KMS-11 (cell line): Measurements from ENCODE around the gene RASL10A.

Experiments
- H2AFZ ChIP-seq: fragments of 200-600 bp; sonication (generic); 2 replicates; pipeline ENCODE4 v1.6.1; 2016; ENCODE audit warnings: antibody characterized with exemption, mixed run types, low read depth
- H3K27ac ChIP-seq: fragments of 200-600 bp; sonication (generic); 2 replicates; pipeline ENCODE4 v1.6.1; 2016; ENCODE audit warnings: mild to moderate bottlenecking, mixed run types
- H3K27me3 ChIP-seq: fragments of 200-600 bp; sonication (generic); 2 replicates; pipeline ENCODE4 v1.6.1; 2017; ENCODE audit warnings: mild to moderate bottlenecking, low read depth, mixed run types, moderate library complexity; ENCODE audit not compliant: insufficient read depth
- H3K36me3 ChIP-seq: fragments of 200-600 bp; sonication (generic); 2 replicates; pipeline ENCODE4 v1.6.1; 2017; ENCODE audit warnings: mild to moderate bottlenecking, mixed run types; ENCODE audit not compliant: insufficient read depth
- H3K4me1 ChIP-seq: fragments of 200-600 bp; sonication (generic); 2 replicates; pipeline ENCODE4 v1.6.1; 2016; ENCODE audit warnings: mild to moderate bottlenecking, low read depth, mixed run types; ENCODE audit not compliant: poor library complexity, severe bottlenecking
- H3K4me2 ChIP-seq: fragments of 200-600 bp; sonication (generic); 2 replicates; pipeline ENCODE4 v1.7.0; 2016; ENCODE audit warnings: mild to moderate bottlenecking, mixed run types
- H3K4me3 ChIP-seq: fragments of 200-600 bp; sonication (generic); IDR thresholded peaks from 2 replicates; pipeline ENCODE4 v1.6.1; 2017; ENCODE audit warnings: low read depth, low read length, mixed read lengths; ENCODE audit not compliant: insufficient read depth
- H3K79me2 ChIP-seq: fragments of 200-600 bp; sonication (generic); 2 replicates; pipeline ENCODE4 v1.6.1; 2016; ENCODE audit warnings: low read depth, mixed run types; ENCODE audit not compliant: insufficient read depth
- H3K9ac ChIP-seq: fragments of 200-600 bp; sonication (generic); 2 replicates; pipeline ENCODE4 v1.6.1; 2016; ENCODE audit warnings: mild to moderate bottlenecking, mixed run types
- H4K20me1 ChIP-seq: fragments of 200-600 bp; sonication (generic); 2 replicates; pipeline ENCODE4 v1.6.1; 2016; ENCODE audit warnings: mild to moderate bottlenecking, mixed run types; ENCODE audit not compliant: insufficient read depth
- CTCF ChIP-seq: fragments of 200-600 bp; sonication (generic); conservative IDR thresholded peaks from 2 replicates; pipeline ENCODE4 v1.6.1; 2017; ENCODE audit warnings: low read depth, mild to moderate bottlenecking, antibody characterized with exemption, low read length, moderate library complexity, mixed read lengths

RASL10A gene

DNA sequence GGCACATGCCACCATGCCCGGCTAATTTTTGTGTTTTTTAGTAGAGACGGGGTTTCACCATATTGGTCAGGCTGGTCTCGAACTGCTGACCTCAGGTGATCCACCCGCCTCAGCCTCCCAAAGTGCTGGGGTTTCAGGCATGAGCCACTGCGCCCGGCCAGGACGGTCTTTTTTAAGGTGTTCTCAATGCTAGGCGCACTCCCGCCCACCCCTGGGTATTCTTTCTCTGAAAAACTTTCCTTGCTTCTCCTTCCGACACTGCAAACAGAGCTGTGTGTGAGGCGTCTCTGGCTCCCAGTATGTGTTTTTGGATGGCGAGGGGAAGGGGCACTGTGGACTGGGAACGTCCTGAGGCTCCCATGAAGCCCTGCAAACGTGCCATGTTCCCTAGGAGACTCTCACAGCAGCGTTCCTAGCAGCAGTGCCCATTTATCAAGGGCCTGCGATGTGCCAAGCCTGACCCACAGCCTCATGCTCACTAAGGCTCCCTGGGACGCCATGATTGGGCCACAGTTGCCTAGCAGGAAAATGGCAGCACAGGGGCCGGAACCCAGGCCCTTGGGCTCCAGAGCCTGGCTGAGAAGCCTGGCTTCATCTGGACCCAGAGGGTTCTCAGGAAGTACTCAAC lies 2.4 kb upstream of the RASL10A start:
- Histone ChIP-seq H3K9ac (no peak overlapping the region), H3K4me3 (no peak overlapping the region), H3K4me1 (no peaks in the 10 kb centered on the region), H4K20me1 (no peaks in the 10 kb centered on the region), H3K4me2 (no peak overlapping the region), H3K27ac (no peak overlapping the region), H3K79me2 (no peaks in the 10 kb centered on the region), H2AFZ (no peak overlapping the region), H3K27me3 (peaks cover 5% of the 10 kb centered on the region; the same call in 1 of the 2 replicates), H3K36me3 (no peaks in the 10 kb centered on the region)
- no peak for TF ChIP-seq CTCF

DNA sequence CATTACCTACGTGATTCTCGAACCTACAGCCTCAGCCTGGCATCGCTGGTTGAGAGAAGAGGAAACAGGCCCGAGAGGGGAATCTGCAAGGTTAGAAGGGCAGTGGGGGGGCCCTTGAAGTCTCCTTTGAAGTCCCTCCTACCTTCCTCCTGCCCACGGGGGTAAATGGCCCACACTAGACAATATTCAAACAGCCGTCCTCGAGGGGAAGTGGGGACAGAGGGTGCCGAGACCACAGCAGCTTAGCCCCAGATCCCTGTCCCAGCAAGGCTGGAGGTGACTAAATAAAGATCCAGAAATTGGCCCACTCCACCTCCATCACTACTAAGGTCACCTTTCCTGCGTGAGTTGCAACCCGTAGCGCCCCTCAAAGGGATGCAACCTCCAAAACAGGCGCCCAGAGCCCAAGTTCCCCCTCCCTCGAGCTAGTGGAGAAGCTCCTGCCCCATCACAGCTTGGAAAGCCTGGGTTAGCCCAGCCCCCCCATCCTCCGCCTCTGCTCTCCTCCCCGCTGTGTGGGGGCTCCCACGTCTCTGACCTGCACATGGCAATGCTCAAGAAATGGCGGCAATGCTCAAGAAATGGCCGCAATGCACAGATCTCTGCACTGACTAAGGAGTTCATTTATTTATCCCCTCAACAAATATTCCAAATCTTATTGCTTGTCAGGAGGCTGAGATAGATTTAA lies 788 bp upstream of the RASL10A start:
- no peak for TF ChIP-seq CTCF
- no peaks in the 10 kb centered on the region for H3K79me2 ChIP-seq
- H3K4me2 ChIP-seq = no peak overlapping the region
- no peak overlapping the region for H3K27ac ChIP-seq
- H3K9ac ChIP-seq = no peak overlapping the region
- H3K27me3 ChIP-seq = peaks cover 14% of the 10 kb centered on the region; the same call in 1 of the 2 replicates
- no peaks in the 10 kb centered on the region for H3K36me3 ChIP-seq
- no peaks in the 10 kb centered on the region for H3K4me1 ChIP-seq
- no peak overlapping the region for H2AFZ ChIP-seq
- no peaks in the 10 kb centered on the region for H4K20me1 ChIP-seq
- H3K4me3 ChIP-seq = no peak overlapping the region

DNA sequence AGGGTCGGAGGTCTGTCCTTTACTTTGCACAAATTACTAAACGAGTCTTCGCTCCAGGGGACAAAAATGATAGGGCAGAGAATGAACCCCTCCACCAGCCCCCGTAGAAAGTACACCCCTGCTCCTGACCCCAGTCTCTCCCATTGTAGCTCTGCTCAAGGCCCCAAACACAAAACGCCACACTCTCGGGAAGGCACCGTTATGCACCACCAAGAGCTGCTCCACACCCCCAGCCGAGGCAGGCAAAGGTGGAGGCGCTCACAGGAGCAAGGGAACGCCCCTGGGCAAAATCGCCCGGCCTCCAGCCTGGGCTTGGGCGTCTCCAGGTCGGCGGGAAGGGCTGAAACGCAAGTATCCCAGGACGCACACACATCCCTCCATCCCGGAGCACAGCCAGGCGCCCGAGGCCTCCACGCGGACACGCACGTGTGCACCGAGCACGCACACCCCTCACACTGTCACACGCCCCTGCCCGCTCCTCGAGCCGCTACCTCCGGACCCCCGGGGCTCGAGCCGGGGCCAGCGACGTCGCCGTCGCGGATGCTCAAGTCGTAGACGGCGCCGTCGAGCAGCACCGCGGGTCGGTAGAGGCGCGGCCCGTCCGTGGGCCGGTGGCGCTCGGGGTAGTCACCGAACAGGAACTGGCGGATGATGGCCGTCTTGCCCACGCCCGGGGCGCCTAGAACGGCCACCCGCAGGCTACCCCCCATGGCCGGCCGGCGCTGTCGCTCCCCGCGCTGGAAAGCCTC lies 786 bp downstream of the RASL10A start:
- H3K27ac ChIP-seq = no peak overlapping the region
- H3K9ac ChIP-seq = no peak overlapping the region
- no peak overlapping the region for H3K4me3 ChIP-seq
- H3K36me3 ChIP-seq = no peaks in the 10 kb centered on the region
- no peaks in the 10 kb centered on the region for H4K20me1 ChIP-seq
- TF ChIP-seq CTCF = no peak
- H3K27me3 ChIP-seq = peaks cover 16% of the 10 kb centered on the region; the same call in 1 of the 2 replicates
- no peaks in the 10 kb centered on the region for H3K4me1 ChIP-seq
- no peaks in the 10 kb centered on the region for H3K79me2 ChIP-seq
- no peak overlapping the region for H2AFZ ChIP-seq
- no peak overlapping the region for H3K4me2 ChIP-seq

DNA sequence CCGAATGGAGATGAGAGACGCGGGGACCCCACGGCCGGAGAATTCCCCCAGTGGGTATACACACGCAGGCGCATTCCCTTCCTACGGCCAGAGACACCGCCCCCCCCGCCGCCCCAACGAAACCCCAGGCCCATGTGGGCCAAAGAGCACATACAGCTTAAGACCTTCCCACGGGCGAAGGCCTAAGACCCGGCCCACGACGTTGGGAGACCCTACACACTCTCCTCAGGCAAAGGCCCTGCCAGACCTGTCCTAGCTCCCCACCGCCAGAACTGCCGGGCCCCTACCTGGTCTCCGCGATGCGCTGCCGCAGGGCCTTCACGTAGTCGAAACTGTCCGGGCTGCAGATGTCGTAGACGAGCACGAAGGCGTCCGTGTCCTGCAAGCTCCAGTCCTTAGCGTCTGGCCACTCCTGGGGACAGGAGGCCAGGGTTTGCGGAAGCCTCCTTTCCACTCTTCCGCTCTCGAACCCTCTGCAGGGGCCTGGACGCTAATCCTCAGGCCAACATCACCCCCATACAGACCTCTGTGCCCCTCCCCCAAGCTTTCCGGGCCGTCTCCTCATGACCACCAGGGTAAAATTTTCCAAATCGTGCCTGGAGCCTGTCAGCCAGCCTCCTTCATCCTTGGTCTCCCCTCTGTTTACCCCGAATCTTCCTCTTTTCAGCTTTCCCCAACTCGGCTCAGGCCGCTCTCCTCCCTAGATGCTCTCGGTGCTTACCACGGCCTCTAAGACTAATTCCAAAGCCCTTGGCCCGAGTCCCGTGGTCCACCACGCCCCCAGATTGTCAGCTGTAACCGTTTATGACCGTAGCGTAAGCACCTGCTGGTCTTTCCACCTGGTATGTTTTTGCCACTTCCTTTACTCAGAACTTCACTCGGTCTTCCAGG lies 1.7 kb downstream of the RASL10A start:
- H4K20me1 ChIP-seq = no peaks in the 10 kb centered on the region
- peaks cover 16% of the 10 kb centered on the region; the same call in 1 of the 2 replicates for H3K27me3 ChIP-seq
- H3K27ac ChIP-seq = no peak overlapping the region
- no peak overlapping the region for H3K4me3 ChIP-seq
- no peaks in the 10 kb centered on the region for H3K4me1 ChIP-seq
- no peak for TF ChIP-seq CTCF
- no peak overlapping the region for H3K9ac ChIP-seq
- no peaks in the 10 kb centered on the region for H3K36me3 ChIP-seq
- H2AFZ ChIP-seq = no peak overlapping the region
- no peaks in the 10 kb centered on the region for H3K79me2 ChIP-seq
- no peak overlapping the region for H3K4me2 ChIP-seq
